ENCODE results near the gene MYO10. TPM values are rescaled to one million over a fixed set of nuclear protein-coding genes. Genes with fewer than 3 reads are reported as not detected.

The MYO10 gene
- total and polyA plus RNA-seq, 4 experiments from 2014 or later, result 0.05 to 0.17 TPM; not detected in 2

DNA sequence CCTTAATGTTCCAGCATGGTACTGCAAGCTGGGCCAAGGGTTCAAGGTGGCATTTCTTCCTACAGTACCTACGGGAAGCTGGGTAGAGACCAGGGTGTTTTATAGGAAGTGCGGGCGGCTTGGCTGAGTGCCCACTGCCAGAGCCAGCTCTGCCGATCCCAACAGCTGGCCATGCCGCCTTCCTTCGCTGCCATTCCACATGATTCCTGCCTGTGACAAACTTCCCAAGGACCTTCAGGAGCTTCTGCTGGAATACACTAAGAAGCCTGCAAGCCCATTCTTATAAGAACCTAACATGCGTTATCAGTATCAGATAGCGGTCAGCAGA lies 22.0 kb downstream of the MYO10 start:
- Histone ChIP-seq H3K4me3 (ENCODE audit: low read length in 2 of 2) (no peak overlapping the region), H3K9me3 (ENCODE audit: control insufficient read depth in 1 of 2, low read length in 2 of 2) (no peaks in the 10 kb centered on the region), H3K27ac (ENCODE audit: low read depth, low read length) (no peak overlapping the region), H3K36me3 (ENCODE audit: insufficient read depth, low read length) (no peaks in the 10 kb centered on the region), H3K27me3 (ENCODE audit: insufficient read depth, low read length) (no peaks in the 10 kb centered on the region), H3K4me1 (ENCODE audit: insufficient read depth, low read length) (no peaks in the 10 kb centered on the region)
- no peaks in the 10 kb centered on the region for H3K4me1 Mint-ChIP-seq
- intact Hi-C loops (cut with micrococcal nuclease), result no loop called here
- no peak overlapping the region for H3K27ac Mint-ChIP-seq
- no peaks in the 10 kb centered on the region for H3K36me3 Mint-ChIP-seq
- H3K9me3 Mint-ChIP-seq, result peaks cover 0 to 5% (median 0%) of the 10 kb centered on the region in 8 donors
- ChIA-PET CTCF (ENCODE audit: partially characterized antibody) (no interaction called here), POLR2A (ENCODE audit: partially characterized antibody) (no interaction called here)
- H3K27me3 Mint-ChIP-seq, result no peaks in the 10 kb centered on the region
- no peak overlapping the region for H3K4me3 Mint-ChIP-seq
- no peak for DNase-seq

DNA sequence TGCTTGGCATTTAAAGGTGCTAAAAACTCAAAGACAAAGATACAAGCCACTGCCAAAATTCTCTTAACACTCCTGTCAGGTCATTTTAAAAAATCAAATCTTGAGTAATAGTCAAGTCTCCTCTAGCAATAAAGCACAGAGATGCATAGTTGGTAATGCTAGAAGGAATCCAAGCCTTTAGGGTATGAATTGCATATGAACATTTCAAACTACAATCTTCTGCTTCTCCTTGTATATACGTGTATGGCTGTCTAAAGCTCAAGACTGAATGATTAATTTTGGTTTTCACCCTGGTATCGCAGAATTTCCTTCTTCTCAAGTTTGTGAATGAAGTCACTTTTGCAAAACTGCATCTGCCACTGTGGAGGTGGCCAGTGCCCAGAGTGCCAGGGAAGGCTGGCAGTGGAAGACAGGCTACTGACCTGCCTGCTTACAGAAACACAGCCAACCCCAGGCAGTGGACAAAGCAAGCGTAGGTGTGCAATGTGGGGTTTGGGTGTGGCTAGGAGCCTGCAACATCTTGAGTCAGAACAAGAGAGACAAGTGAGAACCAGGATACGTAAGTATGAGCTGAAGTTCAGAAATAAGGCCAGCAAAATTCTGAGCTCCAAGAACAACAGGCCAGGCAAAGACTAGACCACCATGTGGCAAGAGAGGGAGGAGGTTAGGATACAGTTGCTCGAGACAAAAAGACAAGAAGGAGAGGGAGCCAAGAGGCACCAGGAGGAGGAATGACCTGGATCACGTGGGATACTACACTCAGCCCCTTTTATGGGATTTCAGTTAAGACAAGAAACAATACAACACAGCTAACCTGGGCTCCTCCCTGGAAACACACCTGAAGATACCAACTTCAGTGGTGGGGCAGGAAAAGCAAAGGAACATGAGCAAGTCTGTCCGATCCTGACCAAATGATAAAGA lies 22.6 kb downstream of the MYO10 start:
- H3K36me3 ChIP-seq (ENCODE audit: insufficient read depth, low read length), result no peaks in the 10 kb centered on the region
- ChIA-PET CTCF (ENCODE audit: partially characterized antibody) (no interaction called here), POLR2A (ENCODE audit: partially characterized antibody) (no interaction called here)
- H3K4me1 ChIP-seq (ENCODE audit: insufficient read depth, low read length), result no peaks in the 10 kb centered on the region
- no peaks in the 10 kb centered on the region for H3K27me3 Mint-ChIP-seq
- H3K9me3 ChIP-seq (ENCODE audit: control insufficient read depth in 1 of 2, low read length in 2 of 2), result no peaks in the 10 kb centered on the region
- no peak for DNase-seq
- no peak overlapping the region for H3K4me3 Mint-ChIP-seq
- no peak overlapping the region for H3K4me3 ChIP-seq (ENCODE audit: low read length in 2 of 2)
- H3K4me1 Mint-ChIP-seq, result peaks cover 0 to 1% (median 0%) of the 10 kb centered on the region in 4 donors
- no peaks in the 10 kb centered on the region for H3K36me3 Mint-ChIP-seq
- intact Hi-C loops (cut with micrococcal nuclease), result no loop called here
- peaks cover 0 to 8% (median 0%) of the 10 kb centered on the region in 8 donors for H3K9me3 Mint-ChIP-seq
- H3K27me3 ChIP-seq (ENCODE audit: insufficient read depth, low read length), result no peaks in the 10 kb centered on the region
- peak overlapping the region in 1 of 7 donors; percentile 19 for H3K27ac Mint-ChIP-seq
- no peak overlapping the region for H3K27ac ChIP-seq (ENCODE audit: low read depth, low read length)

DNA sequence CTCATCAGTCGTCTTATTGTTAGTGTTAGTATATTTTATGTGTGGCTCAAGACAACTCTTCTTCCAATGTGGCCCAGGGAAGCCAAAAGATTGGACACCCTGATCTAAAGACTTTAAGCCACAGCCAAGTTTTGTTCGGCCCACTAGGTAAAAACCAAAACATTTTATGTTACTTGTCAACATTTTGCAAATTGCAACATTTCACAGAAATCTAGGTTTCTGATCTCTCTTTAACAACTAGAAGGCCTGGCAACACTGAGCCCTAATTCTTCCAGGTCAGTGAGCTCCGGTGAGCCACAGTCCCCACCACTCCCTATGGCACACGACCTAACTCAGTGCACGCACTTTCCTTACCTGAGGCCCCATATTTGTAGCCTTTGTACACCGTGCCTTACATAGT lies 24.0 kb downstream of the MYO10 start:
- H3K4me1 Mint-ChIP-seq, result peaks cover 0 to 1% (median 0%) of the 10 kb centered on the region in 4 donors
- no peaks in the 10 kb centered on the region for H3K36me3 Mint-ChIP-seq
- H3K9me3 ChIP-seq (ENCODE audit: control insufficient read depth in 1 of 2, low read length in 2 of 2), result no peaks in the 10 kb centered on the region
- H3K27ac ChIP-seq (ENCODE audit: low read depth, low read length), result no peak overlapping the region
- intact Hi-C loops (cut with micrococcal nuclease), result no loop called here
- H3K9me3 Mint-ChIP-seq, result peaks cover 0 to 10% (median under 1%) of the 10 kb centered on the region in 8 donors
- POLR2A ChIA-PET (ENCODE audit: partially characterized antibody), result no interaction called here
- CTCF ChIA-PET (ENCODE audit: partially characterized antibody), result no interaction called here
- no peak for DNase-seq
- H3K27ac Mint-ChIP-seq, result no peak overlapping the region
- H3K4me3 Mint-ChIP-seq, result no peak overlapping the region
- H3K4me3 ChIP-seq (ENCODE audit: low read length in 2 of 2), result no peak overlapping the region
- no peaks in the 10 kb centered on the region for H3K36me3 ChIP-seq (ENCODE audit: insufficient read depth, low read length)
- no peaks in the 10 kb centered on the region for H3K4me1 ChIP-seq (ENCODE audit: insufficient read depth, low read length)
- H3K27me3 ChIP-seq (ENCODE audit: insufficient read depth, low read length), result no peaks in the 10 kb centered on the region
- H3K27me3 Mint-ChIP-seq, result no peaks in the 10 kb centered on the region

DNA sequence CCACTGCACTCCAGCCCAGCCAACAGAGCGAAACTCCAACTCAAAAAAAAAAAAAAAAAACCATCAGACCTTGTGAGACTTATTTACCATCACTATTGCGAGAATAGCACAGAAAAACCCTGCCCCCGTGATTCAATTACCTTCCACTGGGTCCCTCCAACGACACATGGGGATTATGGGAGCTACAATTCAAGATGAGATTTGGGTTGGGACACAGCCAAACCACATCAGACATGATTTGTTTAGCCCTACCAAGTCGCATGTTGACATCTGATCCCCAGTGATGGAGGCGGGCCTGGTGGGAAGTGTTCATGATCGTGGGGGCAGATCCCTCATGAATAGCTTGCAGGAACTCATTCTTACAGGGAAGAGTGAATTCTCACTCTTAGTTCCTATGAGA lies 26.6 kb downstream of the MYO10 start:
- no peaks in the 10 kb centered on the region for H3K27me3 Mint-ChIP-seq
- H3K4me1 Mint-ChIP-seq, result peaks cover 0 to 1% (median 0%) of the 10 kb centered on the region in 4 donors
- H3K4me3 ChIP-seq (ENCODE audit: low read length in 2 of 2), result no peak overlapping the region
- DNase-seq, result no peak
- no peaks in the 10 kb centered on the region for H3K4me1 ChIP-seq (ENCODE audit: insufficient read depth, low read length)
- H3K27ac Mint-ChIP-seq, result no peak overlapping the region
- POLR2A ChIA-PET (ENCODE audit: partially characterized antibody), result no interaction called here
- H3K9me3 Mint-ChIP-seq, result peaks cover 0 to 11% (median 1%) of the 10 kb centered on the region in 8 donors
- no peak overlapping the region for H3K4me3 Mint-ChIP-seq
- H3K36me3 ChIP-seq (ENCODE audit: insufficient read depth, low read length), result no peaks in the 10 kb centered on the region
- no peaks in the 10 kb centered on the region for H3K36me3 Mint-ChIP-seq
- intact Hi-C loops (cut with micrococcal nuclease), result no loop called here
- H3K27ac ChIP-seq (ENCODE audit: low read depth, low read length), result no peak overlapping the region
- H3K9me3 ChIP-seq (ENCODE audit: control insufficient read depth in 1 of 2, low read length in 2 of 2), result no peaks in the 10 kb centered on the region
- no peaks in the 10 kb centered on the region for H3K27me3 ChIP-seq (ENCODE audit: insufficient read depth, low read length)
- CTCF ChIA-PET (ENCODE audit: partially characterized antibody), result no interaction called here

DNA sequence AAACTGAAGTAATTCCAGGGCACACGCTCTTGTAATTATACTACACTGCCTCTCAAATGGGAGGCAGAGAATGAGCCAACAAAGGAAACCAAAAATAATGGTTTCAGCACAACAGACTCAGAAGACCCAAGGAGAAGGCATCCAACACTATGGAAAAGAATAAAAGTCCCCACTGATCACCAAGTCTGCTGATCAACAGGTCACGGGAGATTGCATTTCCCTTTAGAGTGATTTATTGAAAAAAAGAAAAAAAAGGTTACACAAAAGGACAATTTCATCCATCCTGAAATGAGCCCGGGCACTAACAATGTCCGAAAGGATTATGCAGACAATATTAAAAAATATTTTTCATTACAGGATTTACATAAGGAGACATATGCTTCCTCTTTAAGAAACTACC lies 28.8 kb downstream of the MYO10 start:
- Mint-ChIP-seq H3K4me1 (peaks cover 0 to 1% (median 0%) of the 10 kb centered on the region in 4 donors), H3K9me3 (peaks cover 0 to 11% (median 1%) of the 10 kb centered on the region in 8 donors), H3K27me3 (no peaks in the 10 kb centered on the region), H3K4me3 (no peak overlapping the region), H3K36me3 (no peaks in the 10 kb centered on the region), H3K27ac (no peak overlapping the region)
- Histone ChIP-seq H3K27ac (ENCODE audit: low read depth, low read length) (no peak overlapping the region), H3K4me1 (ENCODE audit: insufficient read depth, low read length) (no peaks in the 10 kb centered on the region), H3K9me3 (ENCODE audit: control insufficient read depth in 1 of 2, low read length in 2 of 2) (no peaks in the 10 kb centered on the region), H3K27me3 (ENCODE audit: insufficient read depth, low read length) (no peaks in the 10 kb centered on the region), H3K4me3 (ENCODE audit: low read length in 2 of 2) (no peak overlapping the region), H3K36me3 (ENCODE audit: insufficient read depth, low read length) (no peaks in the 10 kb centered on the region)
- CTCF ChIA-PET (ENCODE audit: partially characterized antibody), result no interaction called here
- POLR2A ChIA-PET (ENCODE audit: partially characterized antibody), result no interaction called here
- no peak for DNase-seq
- intact Hi-C loops (cut with micrococcal nuclease), result no loop called here

DNA sequence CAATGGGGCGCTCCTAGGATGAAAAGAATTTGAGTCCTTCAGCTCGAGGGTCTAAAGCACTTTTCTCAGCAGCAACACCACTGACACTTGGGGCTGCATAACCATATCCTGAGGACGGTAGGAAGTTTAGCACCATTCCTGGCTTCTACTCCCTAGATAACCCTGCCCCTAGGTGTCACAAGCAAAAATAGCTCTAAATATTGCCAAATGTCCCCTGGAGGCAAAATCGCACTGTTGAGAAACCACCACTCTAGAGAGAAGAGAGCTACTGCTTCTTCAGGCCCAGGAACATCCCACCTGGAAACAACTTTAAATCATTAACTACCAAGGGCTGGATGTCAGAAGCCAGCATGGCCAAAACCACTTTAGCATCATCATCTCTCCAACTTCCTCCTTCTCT lies 29.8 kb downstream of the MYO10 start:
- Mint-ChIP-seq H3K4me3 (no peak overlapping the region), H3K9me3 (peaks cover 0 to 12% (median 1%) of the 10 kb centered on the region in 8 donors), H3K4me1 (peaks cover 0 to 1% (median 0%) of the 10 kb centered on the region in 4 donors), H3K27me3 (no peaks in the 10 kb centered on the region), H3K27ac (no peak overlapping the region), H3K36me3 (no peaks in the 10 kb centered on the region)
- ChIA-PET CTCF (ENCODE audit: partially characterized antibody) (no interaction called here), POLR2A (ENCODE audit: partially characterized antibody) (no interaction called here)
- Histone ChIP-seq H3K27ac (ENCODE audit: low read depth, low read length) (no peak overlapping the region), H3K36me3 (ENCODE audit: insufficient read depth, low read length) (no peaks in the 10 kb centered on the region), H3K9me3 (ENCODE audit: control insufficient read depth in 1 of 2, low read length in 2 of 2) (no peaks in the 10 kb centered on the region), H3K4me3 (ENCODE audit: low read length in 2 of 2) (no peak overlapping the region), H3K4me1 (ENCODE audit: insufficient read depth, low read length) (no peaks in the 10 kb centered on the region), H3K27me3 (ENCODE audit: insufficient read depth, low read length) (no peaks in the 10 kb centered on the region)
- no peak for DNase-seq
- intact Hi-C loops (cut with micrococcal nuclease), result no loop called here

DNA sequence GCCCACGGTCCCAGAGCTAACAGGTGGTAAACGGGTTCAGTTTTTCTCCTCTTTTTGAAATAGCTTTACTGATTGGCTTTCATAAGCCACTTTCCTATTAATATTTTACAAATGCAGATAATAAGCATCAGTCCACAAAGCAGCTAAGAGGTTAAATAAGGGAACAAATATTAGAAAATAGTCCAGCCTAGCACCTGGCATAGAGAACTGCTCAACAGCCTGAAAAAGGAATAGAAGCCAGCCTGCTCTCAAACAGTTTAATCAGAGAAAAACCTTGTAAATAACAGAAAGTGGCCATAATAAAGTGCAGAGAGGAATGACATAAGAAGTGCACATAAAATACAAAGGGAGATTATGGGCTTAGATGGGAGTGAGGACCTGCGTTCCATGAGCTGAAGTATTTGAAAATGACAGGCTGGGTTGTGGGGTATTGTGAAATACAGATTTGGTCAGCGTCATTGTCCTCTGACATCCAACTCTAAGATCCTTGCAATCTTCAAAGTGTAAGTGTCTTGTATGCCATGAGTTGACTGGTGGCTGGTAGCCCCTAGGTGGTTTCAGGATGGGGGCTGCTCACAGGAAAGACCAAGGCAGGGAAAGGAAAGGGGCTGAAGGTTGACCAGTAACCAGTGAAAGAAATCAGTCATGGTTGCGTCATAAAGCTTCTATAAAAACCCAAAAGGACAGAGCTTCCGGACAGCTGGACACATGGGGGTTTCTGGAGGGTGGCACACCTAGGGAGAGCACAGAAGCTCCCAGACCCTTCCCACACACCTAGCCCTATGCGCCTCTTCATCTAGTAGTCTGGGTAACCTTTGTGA lies 32.4 kb downstream of the MYO10 start:
- intact Hi-C loops (cut with micrococcal nuclease), result no loop called here
- H3K27ac ChIP-seq (ENCODE audit: low read depth, low read length), result no peak overlapping the region
- H3K4me3 Mint-ChIP-seq, result no peak overlapping the region
- H3K27me3 Mint-ChIP-seq, result no peaks in the 10 kb centered on the region
- no peaks in the 10 kb centered on the region for H3K36me3 ChIP-seq (ENCODE audit: insufficient read depth, low read length)
- no peaks in the 10 kb centered on the region for H3K4me1 ChIP-seq (ENCODE audit: insufficient read depth, low read length)
- peaks cover 0 to 5% (median 0%) of the 10 kb centered on the region in 8 donors for H3K9me3 Mint-ChIP-seq
- ChIA-PET POLR2A (ENCODE audit: partially characterized antibody) (no interaction called here), CTCF (ENCODE audit: partially characterized antibody) (no interaction called here)
- H3K36me3 Mint-ChIP-seq, result no peaks in the 10 kb centered on the region
- H3K4me3 ChIP-seq (ENCODE audit: low read length in 2 of 2), result no peak overlapping the region
- H3K27ac Mint-ChIP-seq, result no peak overlapping the region
- no peak for DNase-seq
- H3K27me3 ChIP-seq (ENCODE audit: insufficient read depth, low read length), result no peaks in the 10 kb centered on the region
- H3K9me3 ChIP-seq (ENCODE audit: control insufficient read depth in 1 of 2, low read length in 2 of 2), result no peaks in the 10 kb centered on the region
- H3K4me1 Mint-ChIP-seq, result peaks cover 0 to under 1% (median 0%) of the 10 kb centered on the region in 4 donors

Data from CD4-positive, alpha-beta memory T cell (primary cell).